ENCODE data around the gene BPI. TPM values are rescaled to one million over a fixed set of nuclear protein-coding genes. Genes with fewer than 3 reads are reported as not detected.
A peak's percentile ranks its signal among the peaks of the same experiment; 100 is the strongest.

The BPI gene
- total and polyA plus RNA-seq, 2 donors from 2014 or later: 0.16 to 1.5 TPM

GRCh38 chr20:38269715-38270114 lies 34.2 kb upstream of the BPI start:
- intact Hi-C loops (cut with DNase I): no loop called here
- FAIRE-seq (no peak), DNase-seq (no peak)

DNA sequence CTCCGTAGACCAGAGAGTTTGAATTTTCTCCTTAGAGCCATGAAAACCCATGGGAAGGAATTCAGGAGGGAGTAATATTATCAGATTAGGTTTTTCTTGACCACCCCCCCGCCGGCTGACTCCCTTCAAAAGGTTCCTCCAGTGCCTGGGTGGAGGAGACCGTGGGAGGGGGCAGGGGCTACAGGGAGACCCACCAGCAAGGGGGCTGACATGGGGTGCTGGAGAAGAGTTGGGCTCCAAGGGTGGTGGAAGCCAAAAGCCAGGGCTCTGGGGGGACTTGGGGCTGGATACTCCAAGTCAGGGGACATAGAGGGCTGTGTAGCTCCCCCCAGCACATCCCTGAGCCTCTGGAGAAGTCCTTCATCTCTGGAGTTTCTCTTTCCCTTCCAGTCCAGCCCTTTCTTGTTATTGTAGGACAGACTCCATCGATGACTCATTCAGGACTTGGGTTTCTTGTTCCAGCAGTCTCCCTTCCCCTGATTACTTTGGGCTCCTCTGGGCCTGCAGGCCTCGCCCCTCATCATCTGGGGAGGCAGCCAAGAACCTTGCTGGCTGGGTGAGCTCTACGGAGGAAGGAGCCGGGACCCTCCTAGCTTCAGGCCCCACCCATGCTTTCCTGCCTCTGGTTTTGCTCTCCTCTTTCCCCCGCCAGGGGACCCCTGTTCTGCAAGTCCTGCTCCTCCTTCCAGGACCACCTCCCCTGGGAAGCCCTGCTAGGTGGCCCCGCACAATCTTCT lies 32.9 kb upstream of the BPI start:
- Histone ChIP-seq H3K4me1 (ENCODE audit: control insufficient read depth in 2 of 3, insufficient read depth in 2 of 3, low read depth in 1 of 3, low read length in 3 of 3) (peaks cover 0 to 4% (median 0%) of the 10 kb centered on the region in 3 donors), H3K4me3 (ENCODE audit: low read length in 3 of 3) (no peak overlapping the region), H3K9me3 (ENCODE audit: control insufficient read depth in 2 of 3, insufficient read depth in 1 of 3, low read length in 3 of 3) (no peaks in the 10 kb centered on the region), H3K27ac (ENCODE audit: low read depth in 2 of 2, low read length in 2 of 2) (no peak overlapping the region), H3K9ac (ENCODE audit: low read length in 3 of 3) (no peak overlapping the region), H3K36me3 (ENCODE audit: control insufficient read depth in 2 of 3, insufficient read depth in 3 of 3, low read length in 3 of 3) (no peaks in the 10 kb centered on the region), H3K27me3 (ENCODE audit: control insufficient read depth, insufficient read depth, low read length) (no peaks in the 10 kb centered on the region)
- intact Hi-C loops (cut with DNase I): no loop called here
- peak in 2 of 5 donors; percentile 73 to 89 for DNase-seq
- no peak for FAIRE-seq
- TF ChIP-seq, protein P1, sequence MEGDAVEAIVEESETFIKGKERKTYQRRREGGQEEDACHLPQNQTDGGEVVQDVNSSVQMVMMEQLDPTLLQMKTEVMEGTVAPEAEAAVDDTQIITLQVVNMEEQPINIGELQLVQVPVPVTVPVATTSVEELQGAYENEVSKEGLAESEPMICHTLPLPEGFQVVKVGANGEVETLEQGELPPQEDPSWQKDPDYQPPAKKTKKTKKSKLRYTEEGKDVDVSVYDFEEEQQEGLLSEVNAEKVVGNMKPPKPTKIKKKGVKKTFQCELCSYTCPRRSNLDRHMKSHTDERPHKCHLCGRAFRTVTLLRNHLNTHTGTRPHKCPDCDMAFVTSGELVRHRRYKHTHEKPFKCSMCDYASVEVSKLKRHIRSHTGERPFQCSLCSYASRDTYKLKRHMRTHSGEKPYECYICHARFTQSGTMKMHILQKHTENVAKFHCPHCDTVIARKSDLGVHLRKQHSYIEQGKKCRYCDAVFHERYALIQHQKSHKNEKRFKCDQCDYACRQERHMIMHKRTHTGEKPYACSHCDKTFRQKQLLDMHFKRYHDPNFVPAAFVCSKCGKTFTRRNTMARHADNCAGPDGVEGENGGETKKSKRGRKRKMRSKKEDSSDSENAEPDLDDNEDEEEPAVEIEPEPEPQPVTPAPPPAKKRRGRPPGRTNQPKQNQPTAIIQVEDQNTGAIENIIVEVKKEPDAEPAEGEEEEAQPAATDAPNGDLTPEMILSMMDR (IDR thresholded peaks at IDR 0.05; ENCODE audit: borderline replicate concordance, extremely low read depth, insufficient read depth): no peak

More at GRCh38 chr20:38269715-38270114, 34.2 kb upstream of the BPI start:
- H3K4me3 ChIP-seq (ENCODE audit: low read length in 3 of 3): no peak overlapping the region
- H3K9ac ChIP-seq (ENCODE audit: low read length in 3 of 3): no peak overlapping the region
- H3K36me3 ChIP-seq (ENCODE audit: control insufficient read depth in 2 of 3, insufficient read depth in 3 of 3, low read length in 3 of 3): no peaks in the 10 kb centered on the region
- no peak overlapping the region for H3K27ac ChIP-seq (ENCODE audit: low read depth in 2 of 2, low read length in 2 of 2)
- H3K9me3 ChIP-seq (ENCODE audit: control insufficient read depth in 2 of 3, insufficient read depth in 1 of 3, low read length in 3 of 3): no peaks in the 10 kb centered on the region
- TF ChIP-seq, protein P1 (IDR thresholded peaks at IDR 0.05; ENCODE audit: borderline replicate concordance, extremely low read depth, insufficient read depth): no peak
- peaks cover 0 to 4% (median 0%) of the 10 kb centered on the region in 3 donors for H3K4me1 ChIP-seq (ENCODE audit: control insufficient read depth in 2 of 3, insufficient read depth in 2 of 3, low read depth in 1 of 3, low read length in 3 of 3)
- H3K27me3 ChIP-seq (ENCODE audit: control insufficient read depth, insufficient read depth, low read length): no peaks in the 10 kb centered on the region

DNA sequence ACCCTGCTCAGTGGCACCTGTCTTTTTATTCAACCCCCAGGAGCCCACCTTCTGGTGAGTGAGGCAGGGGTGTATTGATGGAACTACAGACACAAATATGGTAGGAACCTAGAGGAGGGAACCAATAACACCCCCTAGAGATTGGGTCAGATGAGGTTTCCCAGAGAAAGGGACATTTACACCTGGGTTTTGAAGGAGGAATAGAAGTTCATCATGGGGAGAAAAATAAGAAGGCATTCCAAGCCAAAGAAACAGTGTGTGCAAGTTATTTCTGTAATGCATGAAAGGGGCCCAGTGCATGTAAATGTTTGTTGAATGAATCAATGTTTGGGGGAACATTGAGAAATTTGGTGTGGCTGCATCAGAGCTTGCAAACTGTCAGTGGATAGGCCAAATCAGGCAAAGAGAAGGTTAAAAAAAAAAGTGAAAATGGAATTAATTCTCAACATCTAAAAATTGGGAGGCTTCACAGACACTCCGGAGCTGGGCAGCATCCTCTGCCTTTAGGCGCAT lies 32.3 kb upstream of the BPI start:
- TF ChIP-seq, protein P1 (IDR thresholded peaks at IDR 0.05; ENCODE audit: borderline replicate concordance, extremely low read depth, insufficient read depth): no peak
- Histone ChIP-seq H3K9me3 (ENCODE audit: control insufficient read depth in 2 of 3, insufficient read depth in 1 of 3, low read length in 3 of 3) (no peaks in the 10 kb centered on the region), H3K4me3 (ENCODE audit: low read length in 3 of 3) (no peak overlapping the region), H3K27me3 (ENCODE audit: control insufficient read depth, insufficient read depth, low read length) (no peaks in the 10 kb centered on the region), H3K9ac (ENCODE audit: low read length in 3 of 3) (no peak overlapping the region), H3K36me3 (ENCODE audit: control insufficient read depth in 2 of 3, insufficient read depth in 3 of 3, low read length in 3 of 3) (no peaks in the 10 kb centered on the region), H3K27ac (ENCODE audit: low read depth in 2 of 2, low read length in 2 of 2) (no peak overlapping the region), H3K4me1 (ENCODE audit: control insufficient read depth in 2 of 3, insufficient read depth in 2 of 3, low read depth in 1 of 3, low read length in 3 of 3) (peaks cover 0 to 4% (median 0%) of the 10 kb centered on the region in 3 donors)
- intact Hi-C loops (cut with DNase I): no loop called here
- FAIRE-seq (no peak), DNase-seq (no peak)
